Dermis lymphatic vessel endothelial cell (primary cell): ENCODE results near the gene GNL3L. TPM values are rescaled to one million over a fixed set of nuclear protein-coding genes. Genes with fewer than 3 reads are reported as not detected.

Experiments used
- total RNA-seq: library from RNA; depleted of rRNA; stranded (reverse); fragments of >200 nt; gene quantifications from 2 replicates; pipeline ENCODE4 v1.2.1, GENCODE V29; 2014

The GNL3L gene
- 22.0 and 36.4 TPM in 2 replicates for total RNA-seq

GRCh38 chrX:54529552-54530356 is at the start of gene GNL3L:
GNL3L (plus strand) TSS chrX:54530219; CDS start chrX:54532567, 2,348 bp downstream.

GRCh38 chrX:54495814-54496516 is 34.1 kb upstream of the GNL3L start, which contains the start of gene FGD1:
FGD1 (minus strand) TSS chrX:54496234; CDS start chrX:54495432, 802 bp downstream.

Other genes starting within 250 kb of the GNL3L start
- gene WNK3, start 172.2 kb upstream of the GNL3L start, total RNA-seq = 0.22 and 0.26 TPM in 2 replicates
- 16.5 and 16.8 TPM in 2 replicates for gene TSR2, start 89.8 kb upstream of the GNL3L start, total RNA-seq
- 0.65 and 0.95 TPM in 2 replicates for gene FGD1, start 34.0 kb upstream of the GNL3L start, total RNA-seq